HepG2 (cell line): ENCODE measurements around the gene ZP2. TPM values are rescaled to one million over a fixed set of nuclear protein-coding genes. Genes with fewer than 3 reads are reported as not detected.

Experiments used
- ATAC-seq: fragments of 200-7000 bp; cut with Tn5 transposase; 3 replicates; pipeline ENCODE4 v1.9.1; 2020; ENCODE audit warnings: mild to moderate bottlenecking, moderate library complexity
- BruUV-seq: library from RNA; stranded (reverse); fragments of 400-500 nt; replicated peaks from 2 replicates; lab custom pipeline; 2021; lab: Mats Ljungman, UMichigan
- CTCF ChIA-PET: fragments of 300-600 bp; formaldehyde crosslinking; extraction: SDS; loops from one replicate; lab custom pipeline; 2021; ENCODE audit warnings: low total read pairs, inconsistent platforms, low intra/inter-chr PET ratio; lab: Yijun Ruan, JAX
- POLR2A ChIA-PET: fragments of 350-600 bp; sonication (Branson Sonifier 250); formaldehyde crosslinking; loops from one replicate; lab custom pipeline; 2020; ENCODE audit warnings: antibody characterized with exemption, inconsistent platforms; lab: Yijun Ruan, JAX
- DNase-seq: peaks from one replicate; pipeline ENCODE4 v3.0.0-alpha.2; 2015; ENCODE audit warnings: low spot score
- FAIRE-seq: peaks from 3 replicates; lab custom pipeline; 2011; peaks lifted over from hg19 to GRCh38; lab: Jason Lieb, UNC
- H2AFZ ChIP-seq: one replicate; pipeline ENCODE4 v1.6.1; 2011; ENCODE audit warnings: low read length, inconsistent platforms
- H3K27ac ChIP-seq: fragments of 300-600 bp; 3 replicates; pipeline ENCODE4 v1.8.0; 2011; ENCODE audit warnings: mixed run types, mild to moderate bottlenecking, mixed read lengths, low read length, inconsistent platforms; ENCODE audit not compliant: insufficient read depth; ENCODE audit errors: extremely low read length
- H3K27me3 ChIP-seq, 2 experiments: fragments of 200-600 bp in 1 of 2; 2 replicates in 1 of 2; 3 replicates in 1 of 2; pipeline versions ENCODE4 v1.6.0 to v1.8.0; 2011; ENCODE audit warnings: low read length in 2 of 2, mild to moderate bottlenecking in 2 of 2, moderate library complexity in 2 of 2, inconsistent platforms in 1 of 2; ENCODE audit not compliant: insufficient read depth in 2 of 2, control insufficient read depth in 1 of 2
- H3K36me3 ChIP-seq, 2 experiments: fragments of 200-600 bp in 1 of 2; replicated peaks in 1 of 2; 2 replicates in 1 of 2; 3 replicates in 1 of 2; pipeline versions ENCODE4 v1.5.1 to v1.8.0; 2011; ENCODE audit warnings: low read length in 2 of 2, inconsistent platforms in 1 of 2; ENCODE audit not compliant: insufficient read depth in 2 of 2, control insufficient read depth in 1 of 2
- H3K4me1 ChIP-seq: 2 replicates; pipeline ENCODE4 v1.5.1; 2012; ENCODE audit warnings: low read length, inconsistent platforms; ENCODE audit not compliant: insufficient read depth
- H3K4me2 ChIP-seq: 2 replicates; pipeline ENCODE4 v1.6.0; 2011; ENCODE audit warnings: low read depth, low read length, inconsistent platforms
- H3K4me3 ChIP-seq, 3 experiments: fragments of 200-600 bp in 1 of 3; sonication (generic), shearing (Covaris generic) in 1 of 3; replicated peaks in 1 of 3; 2 replicates each; pipeline ENCODE4 v1.5.1; 2011 to 2016; ENCODE audit warnings: low read length in 3 of 3, inconsistent platforms in 2 of 3, low read depth in 2 of 3, mild to moderate bottlenecking in 2 of 3, control low read depth in 1 of 3, mixed read lengths in 1 of 3; ENCODE audit not compliant: insufficient read depth in 1 of 3
- H3K79me2 ChIP-seq: one replicate; pipeline ENCODE4 v1.6.1; 2011; ENCODE audit warnings: low read length, inconsistent platforms; ENCODE audit not compliant: insufficient read depth
- H3K9ac ChIP-seq: 2 replicates; pipeline ENCODE4 v1.6.0; 2011; ENCODE audit warnings: mild to moderate bottlenecking, low read depth, low read length, inconsistent platforms; ENCODE audit not compliant: insufficient read depth
- H3K9me3 ChIP-seq: 2 replicates; pipeline ENCODE4 v1.5.1; 2012; ENCODE audit warnings: mild to moderate bottlenecking, low read length
- H4K20me1 ChIP-seq: 2 replicates; pipeline ENCODE4 v1.6.0; 2011; ENCODE audit warnings: inconsistent platforms, mild to moderate bottlenecking, low read length, moderate library complexity; ENCODE audit not compliant: insufficient read depth
- ARID2 ChIP-seq: sonication (generic); formaldehyde crosslinking; IDR thresholded peaks from 2 replicates; pipeline ENCODE4 v1.8.1; 2022; ENCODE audit warnings: mild to moderate bottlenecking, missing genetic modification reagents, borderline replicate concordance
- DMAP1 ChIP-seq: IDR thresholded peaks from 2 replicates; pipeline ENCODE4 v1.6.1; 2016
- ISL2 ChIP-seq: sonication (generic); formaldehyde crosslinking; IDR thresholded peaks from 2 replicates; pipeline ENCODE4 v1.5.0; 2020; ENCODE audit warnings: missing genetic modification reagents
- MIER3 ChIP-seq: IDR thresholded peaks from 2 replicates; pipeline ENCODE4 v1.6.1; 2016; ENCODE audit warnings: missing compliant biosample characterization, borderline replicate concordance
- MIXL1 ChIP-seq: IDR thresholded peaks from 2 replicates; pipeline ENCODE4 v1.6.1; 2016
- RBAK ChIP-seq: sonication (generic); formaldehyde crosslinking; IDR thresholded peaks from 2 replicates; pipeline ENCODE4 v1.5.1; 2020; ENCODE audit warnings: mild to moderate bottlenecking, missing genetic modification reagents
- SMARCC2 ChIP-seq: fragments of 450-650 bp; IDR thresholded peaks from 2 replicates; pipeline ENCODE4 v1.6.1; 2017; ENCODE audit warnings: antibody characterized with exemption, mild to moderate bottlenecking
- SOX5 ChIP-seq: IDR thresholded peaks from 2 replicates; pipeline ENCODE4 v1.6.1; 2016; ENCODE audit warnings: borderline replicate concordance
- TBL1XR1 ChIP-seq: fragments of 150-350 bp; IDR thresholded peaks from 2 replicates; pipeline ENCODE4 v1.6.1; 2014; ENCODE audit warnings: borderline replicate concordance, low read length; ENCODE audit not compliant: partially characterized antibody
- TMF1 ChIP-seq: sonication (generic); formaldehyde crosslinking; IDR thresholded peaks from 2 replicates; pipeline ENCODE4 v1.8.1; 2022; ENCODE audit warnings: low read depth, missing genetic modification reagents
- ZNF121 ChIP-seq: sonication (generic); formaldehyde crosslinking; IDR thresholded peaks from 2 replicates; pipeline ENCODE4 v1.5.0; 2020; ENCODE audit warnings: mild to moderate bottlenecking, missing genetic modification reagents
- ZNF337 ChIP-seq: sonication (generic); formaldehyde crosslinking; IDR thresholded peaks from 2 replicates; pipeline ENCODE4 v1.5.1; 2020; ENCODE audit warnings: missing genetic modification reagents, low read depth, mild to moderate bottlenecking, borderline replicate concordance
- ZNF615 ChIP-seq: sonication (generic); formaldehyde crosslinking; IDR thresholded peaks from 2 replicates; pipeline ENCODE4 v1.5.0; 2020; ENCODE audit warnings: mild to moderate bottlenecking, missing genetic modification reagents, borderline replicate concordance
- WGBS: methylation state at CpG from one replicate; pipeline ENCODE4 v1.1.6; 2017; ENCODE audit warnings: low lambda C conversion rate; 5-methylcytosine and 5-hydroxymethylcytosine counted together
- in situ Hi-C: cut with HindIII; loops from 2 replicates; pipeline ENCODE4 v1.10.0; 2017; ENCODE audit warnings: low pct_unique_long_range_greater_than_20kb; ENCODE audit not compliant: extremely low pct_ligation_motif_present
- intact Hi-C: fragments of 100-400 bp; cut with micrococcal nuclease; formaldehyde crosslinking; loops from one replicate; pipeline ENCODE4 v1.10.0; 2022; ENCODE audit not compliant: unreplicated experiment
- polyA plus RNA-seq, 8 experiments: library from polyadenylated mRNA; depleted of rRNA in 3 of 8; stranded (reverse) in 7 of 8; unstranded in 1 of 8; fragments of >200 nt; fragmentation: Illumina TruSeq in 4 of 8; extraction: Trizol in 4 of 8; gene quantifications; 2 replicates each; pipeline versions ENCODE4 v1.2.1 to v1.2.3, GENCODE V29; 2011 to 2016; ENCODE audit warnings: low read depth in 4 of 8, missing spikeins in 1 of 8, mixed read lengths in 1 of 8; ENCODE audit not compliant: insufficient read depth in 1 of 8
- total RNA-seq, 5 experiments: library from RNA; depleted of rRNA; stranded (reverse); fragments of >200 nt; fragmentation: Illumina TruSeq; extraction: Trizol; gene quantifications; 2 replicates each; pipeline ENCODE4 v1.2.3, GENCODE V29; 2016; ENCODE audit warnings: low read depth in 1 of 5
- TF ChIP-seq, protein P1 (sequence below): sonication (generic); formaldehyde crosslinking; IDR thresholded peaks from 2 replicates; pipeline ENCODE4 v1.4.0; 2020; ENCODE audit warnings: missing genetic modification reagents
- TF ChIP-seq, protein P2 (sequence below): sonication (generic); formaldehyde crosslinking; IDR thresholded peaks from 2 replicates; pipeline ENCODE4 v1.4.0; 2020; ENCODE audit warnings: missing genetic modification reagents
- TF ChIP-seq, protein P3 (sequence below): sonication (generic); formaldehyde crosslinking; IDR thresholded peaks from 2 replicates; pipeline ENCODE4 v1.4.0; 2020; ENCODE audit warnings: low read depth, mild to moderate bottlenecking, missing genetic modification reagents
- TF ChIP-seq, protein P4 (sequence below): sonication (generic); formaldehyde crosslinking; IDR thresholded peaks from 2 replicates; pipeline ENCODE4 v1.9.0; 2021; ENCODE audit warnings: missing genetic modification reagents, borderline replicate concordance

Gene ZP2
- total and polyA plus RNA-seq, 2 of the 13 experiments (the other 11 are each of a cell fraction or from before 2014, with no cell fraction given): not detected

DNA sequence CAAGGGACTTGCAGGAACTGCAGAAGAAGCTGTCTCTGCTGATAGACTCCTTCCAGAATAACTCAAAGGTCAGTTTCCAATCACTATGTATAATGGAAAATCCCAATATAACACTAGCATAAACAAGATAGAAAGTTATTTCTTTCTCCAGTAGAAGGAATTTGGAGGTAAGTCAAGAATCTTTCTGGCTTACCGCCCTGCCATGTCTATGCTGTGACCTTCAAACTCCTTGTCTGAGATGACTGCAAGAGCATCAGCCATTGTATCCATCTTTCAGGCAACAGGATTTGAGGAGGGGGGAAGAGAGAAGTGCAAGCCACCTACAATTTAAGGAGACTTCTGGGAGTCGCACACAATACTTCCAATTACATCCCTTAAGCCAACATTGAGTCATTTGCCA lies 50.2 kb downstream of the ZP2 start:
- Histone ChIP-seq H3K79me2 (no peaks in the 10 kb centered on the region), H3K9me3 (no peaks in the 10 kb centered on the region), H3K4me2 (no peak overlapping the region), H2AFZ (no peak overlapping the region), H3K4me1 (peaks cover 33% of the 10 kb centered on the region), H4K20me1 (no peaks in the 10 kb centered on the region), H3K27ac (no peak overlapping the region), H3K4me3 (no peak overlapping the region), H3K9ac (no peak overlapping the region), H3K36me3 (no peaks in the 10 kb centered on the region), H3K27me3 (peaks cover 2 to 18% of the 10 kb centered on the region in 2 experiments; a peak in 2 of 5 replicates)
- 70% methylated on average over 2 of the region's 2 CpGs for WGBS
- in situ Hi-C loops: loop anchor here (25.0 kb wide), 1 partner anchor 1176 kb away; no protein-coding TSS in a partner anchor
- no peak for FAIRE-seq
- no peak for DNase-seq
- ChIA-PET POLR2A (interaction anchor here (1.0 to 1.4 kb wide), 2 partner anchors 101 to 140 kb away, joined by 3 to 5 read pairs; no protein-coding TSS in a partner anchor), CTCF (interaction anchor here (1.4 kb wide), 1 partner anchor 139 kb away, joined by 3 read pairs; no protein-coding TSS in a partner anchor)
- intact Hi-C loops: no loop called here
- BruUV-seq: no TSS peak
- no peak for ATAC-seq
- TF ChIP-seq, protein P1, sequence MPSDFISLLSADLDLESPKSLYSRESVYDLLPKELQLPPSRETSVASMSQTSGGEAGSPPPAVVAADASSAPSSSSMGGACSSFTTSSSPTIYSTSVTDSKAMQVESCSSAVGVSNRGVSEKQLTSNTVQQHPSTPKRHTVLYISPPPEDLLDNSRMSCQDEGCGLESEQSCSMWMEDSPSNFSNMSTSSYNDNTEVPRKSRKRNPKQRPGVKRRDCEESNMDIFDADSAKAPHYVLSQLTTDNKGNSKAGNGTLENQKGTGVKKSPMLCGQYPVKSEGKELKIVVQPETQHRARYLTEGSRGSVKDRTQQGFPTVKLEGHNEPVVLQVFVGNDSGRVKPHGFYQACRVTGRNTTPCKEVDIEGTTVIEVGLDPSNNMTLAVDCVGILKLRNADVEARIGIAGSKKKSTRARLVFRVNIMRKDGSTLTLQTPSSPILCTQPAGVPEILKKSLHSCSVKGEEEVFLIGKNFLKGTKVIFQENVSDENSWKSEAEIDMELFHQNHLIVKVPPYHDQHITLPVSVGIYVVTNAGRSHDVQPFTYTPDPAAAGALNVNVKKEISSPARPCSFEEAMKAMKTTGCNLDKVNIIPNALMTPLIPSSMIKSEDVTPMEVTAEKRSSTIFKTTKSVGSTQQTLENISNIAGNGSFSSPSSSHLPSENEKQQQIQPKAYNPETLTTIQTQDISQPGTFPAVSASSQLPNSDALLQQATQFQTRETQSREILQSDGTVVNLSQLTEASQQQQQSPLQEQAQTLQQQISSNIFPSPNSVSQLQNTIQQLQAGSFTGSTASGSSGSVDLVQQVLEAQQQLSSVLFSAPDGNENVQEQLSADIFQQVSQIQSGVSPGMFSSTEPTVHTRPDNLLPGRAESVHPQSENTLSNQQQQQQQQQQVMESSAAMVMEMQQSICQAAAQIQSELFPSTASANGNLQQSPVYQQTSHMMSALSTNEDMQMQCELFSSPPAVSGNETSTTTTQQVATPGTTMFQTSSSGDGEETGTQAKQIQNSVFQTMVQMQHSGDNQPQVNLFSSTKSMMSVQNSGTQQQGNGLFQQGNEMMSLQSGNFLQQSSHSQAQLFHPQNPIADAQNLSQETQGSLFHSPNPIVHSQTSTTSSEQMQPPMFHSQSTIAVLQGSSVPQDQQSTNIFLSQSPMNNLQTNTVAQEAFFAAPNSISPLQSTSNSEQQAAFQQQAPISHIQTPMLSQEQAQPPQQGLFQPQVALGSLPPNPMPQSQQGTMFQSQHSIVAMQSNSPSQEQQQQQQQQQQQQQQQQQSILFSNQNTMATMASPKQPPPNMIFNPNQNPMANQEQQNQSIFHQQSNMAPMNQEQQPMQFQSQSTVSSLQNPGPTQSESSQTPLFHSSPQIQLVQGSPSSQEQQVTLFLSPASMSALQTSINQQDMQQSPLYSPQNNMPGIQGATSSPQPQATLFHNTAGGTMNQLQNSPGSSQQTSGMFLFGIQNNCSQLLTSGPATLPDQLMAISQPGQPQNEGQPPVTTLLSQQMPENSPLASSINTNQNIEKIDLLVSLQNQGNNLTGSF (CRISPR knock-in tag): no peak
- TF ChIP-seq, protein P2, sequence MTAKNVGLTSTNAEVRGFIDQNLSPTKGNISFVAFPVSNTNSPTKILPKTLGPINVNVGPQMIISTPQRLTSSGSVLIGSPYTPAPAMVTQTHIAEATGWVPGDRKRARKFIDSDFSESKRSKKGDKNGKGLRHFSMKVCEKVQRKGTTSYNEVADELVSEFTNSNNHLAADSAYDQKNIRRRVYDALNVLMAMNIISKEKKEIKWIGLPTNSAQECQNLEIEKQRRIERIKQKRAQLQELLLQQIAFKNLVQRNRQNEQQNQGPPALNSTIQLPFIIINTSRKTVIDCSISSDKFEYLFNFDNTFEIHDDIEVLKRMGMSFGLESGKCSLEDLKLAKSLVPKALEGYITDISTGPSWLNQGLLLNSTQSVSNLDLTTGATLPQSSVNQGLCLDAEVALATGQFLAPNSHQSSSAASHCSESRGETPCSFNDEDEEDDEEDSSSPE: no peak
- no peak for TF ChIP-seq ZNF337 (CRISPR knock-in tag)
- no peak for TF ChIP-seq SMARCC2
- TF ChIP-seq, protein P3, sequence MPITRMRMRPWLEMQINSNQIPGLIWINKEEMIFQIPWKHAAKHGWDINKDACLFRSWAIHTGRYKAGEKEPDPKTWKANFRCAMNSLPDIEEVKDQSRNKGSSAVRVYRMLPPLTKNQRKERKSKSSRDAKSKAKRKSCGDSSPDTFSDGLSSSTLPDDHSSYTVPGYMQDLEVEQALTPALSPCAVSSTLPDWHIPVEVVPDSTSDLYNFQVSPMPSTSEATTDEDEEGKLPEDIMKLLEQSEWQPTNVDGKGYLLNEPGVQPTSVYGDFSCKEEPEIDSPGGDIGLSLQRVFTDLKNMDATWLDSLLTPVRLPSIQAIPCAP (CRISPR knock-in tag): no peak
- no peak for TF ChIP-seq ZNF121 (CRISPR knock-in tag)
- TF ChIP-seq, protein P4, sequence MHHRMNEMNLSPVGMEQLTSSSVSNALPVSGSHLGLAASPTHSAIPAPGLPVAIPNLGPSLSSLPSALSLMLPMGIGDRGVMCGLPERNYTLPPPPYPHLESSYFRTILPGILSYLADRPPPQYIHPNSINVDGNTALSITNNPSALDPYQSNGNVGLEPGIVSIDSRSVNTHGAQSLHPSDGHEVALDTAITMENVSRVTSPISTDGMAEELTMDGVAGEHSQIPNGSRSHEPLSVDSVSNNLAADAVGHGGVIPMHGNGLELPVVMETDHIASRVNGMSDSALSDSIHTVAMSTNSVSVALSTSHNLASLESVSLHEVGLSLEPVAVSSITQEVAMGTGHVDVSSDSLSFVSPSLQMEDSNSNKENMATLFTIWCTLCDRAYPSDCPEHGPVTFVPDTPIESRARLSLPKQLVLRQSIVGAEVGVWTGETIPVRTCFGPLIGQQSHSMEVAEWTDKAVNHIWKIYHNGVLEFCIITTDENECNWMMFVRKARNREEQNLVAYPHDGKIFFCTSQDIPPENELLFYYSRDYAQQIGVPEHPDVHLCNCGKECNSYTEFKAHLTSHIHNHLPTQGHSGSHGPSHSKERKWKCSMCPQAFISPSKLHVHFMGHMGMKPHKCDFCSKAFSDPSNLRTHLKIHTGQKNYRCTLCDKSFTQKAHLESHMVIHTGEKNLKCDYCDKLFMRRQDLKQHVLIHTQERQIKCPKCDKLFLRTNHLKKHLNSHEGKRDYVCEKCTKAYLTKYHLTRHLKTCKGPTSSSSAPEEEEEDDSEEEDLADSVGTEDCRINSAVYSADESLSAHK (CRISPR knock-in tag): no peak
- no peak for TF ChIP-seq ARID2
- TF ChIP-seq ISL2 (CRISPR knock-in tag): no peak
- TF ChIP-seq MIXL1 (CRISPR knock-in tag): no peak
- no peak for TF ChIP-seq ZNF615 (CRISPR knock-in tag)
- TF ChIP-seq TMF1: no peak
- TF ChIP-seq SOX5 (CRISPR knock-in tag): no peak
- TF ChIP-seq DMAP1 (CRISPR knock-in tag): no peak
- TF ChIP-seq TBL1XR1: no peak
- TF ChIP-seq RBAK: no peak
- no peak for TF ChIP-seq MIER3
